Omental fat pad (tissue), 4 donors: ENCODE data around the gene DSCAML1. TPM values are rescaled to one million over a fixed set of nuclear protein-coding genes. Genes with fewer than 3 reads are reported as not detected.

Experiments
- ATAC-seq: fragments of 150-250 bp; one replicate; pipeline ENCODE4 v1.9.1; 2016; ENCODE audit warnings: mild to moderate bottlenecking, moderate library complexity; ENCODE audit not compliant: low FRiP score
- DNase-seq: peaks from one replicate; pipeline ENCODE4 v3.0.0-alpha.2; 2019; ENCODE audit warnings: low spot score
- CTCF ChIP-seq, 3 donors: fragments of 450-650 bp; IDR thresholded peaks; one replicate each; pipeline ENCODE4 v1.5.1; 2016 to 2017; ENCODE audit warnings: antibody characterized with exemption in 3 of 3, mild to moderate bottlenecking in 3 of 3, moderate library complexity in 2 of 3
- total RNA-seq, 4 donors: library from RNA; depleted of rRNA; stranded (reverse); fragments of >200 nt; gene quantifications; one replicate each; pipeline ENCODE4 v1.1.0, GENCODE V29; 2016

Gene DSCAML1
- total RNA-seq, 4 donors from 2014 or later: 0.95 to 10.9 (median 3.9) TPM

GRCh38 chr11:117413616-117414015 is 383.4 kb downstream of the DSCAML1 start:
- DNase-seq (no peak), ATAC-seq (no peak)
- no peak for TF ChIP-seq CTCF (IDR thresholded peaks at IDR 0.05)

GRCh38 chr11:117412653-117413275 is 384.3 kb downstream of the DSCAML1 start:
- no peak for TF ChIP-seq CTCF (IDR thresholded peaks at IDR 0.05)
- ATAC-seq: no peak
- DNase-seq: no peak

GRCh38 chr11:117412176-117412575 is 384.8 kb downstream of the DSCAML1 start:
- DNase-seq: no peak
- TF ChIP-seq CTCF (IDR thresholded peaks at IDR 0.05): no peak
- ATAC-seq: no peak

GRCh38 chr11:117411736-117412135 is 385.3 kb downstream of the DSCAML1 start:
- DNase-seq: no peak
- no peak for TF ChIP-seq CTCF (IDR thresholded peaks at IDR 0.05)
- ATAC-seq: no peak

- DNase-seq (no peak), ATAC-seq (no peak)
- no peak for TF ChIP-seq CTCF (IDR thresholded peaks at IDR 0.05)
Measured at GRCh38 chr11:117410861-117411710, 385.9 kb downstream of the DSCAML1 start.

- ATAC-seq: no peak
Measured at GRCh38 chr11:117410238-117410637, 386.8 kb downstream of the DSCAML1 start.

More at GRCh38 chr11:117410238-117410637, 386.8 kb downstream of the DSCAML1 start:
- TF ChIP-seq CTCF (IDR thresholded peaks at IDR 0.05): no peak
- DNase-seq: no peak
